ENCODE measurements around the gene NOTUM.
"Not testable (repeated sequence)": the region's sequence is repeated elsewhere in the genome, so short reads cannot be mapped to it uniquely, and the experiment has no call there.

NOTUM gene

GRCh38 chr17:81956607-81957589, 4.1 kb downstream of the NOTUM start:
- Mint-ChIP-seq H3K9me3 (no peaks in the 10 kb centered on the region), H3K4me1 (peaks cover 7% of the 10 kb centered on the region), H3K27me3 (peaks cover 25% of the 10 kb centered on the region), H3K4me3 (no peak overlapping the region), H3K27ac (peak overlapping the region in 1 of 2 donors; percentile 48)
- no peak for DNase-seq
- ATAC-seq: no peak

GRCh38 chr17:81955756-81956544, 5.0 kb downstream of the NOTUM start:
- DNase-seq (no peak), ATAC-seq (no peak)
- no peak overlapping the region for H3K4me3 Mint-ChIP-seq
- H3K4me1 Mint-ChIP-seq: peaks cover 7% of the 10 kb centered on the region
- H3K9me3 Mint-ChIP-seq: no peaks in the 10 kb centered on the region
- H3K27me3 Mint-ChIP-seq: peaks cover 23% of the 10 kb centered on the region
- peak overlapping the region in 1 of 2 donors; percentile 48 for H3K27ac Mint-ChIP-seq

DNA sequence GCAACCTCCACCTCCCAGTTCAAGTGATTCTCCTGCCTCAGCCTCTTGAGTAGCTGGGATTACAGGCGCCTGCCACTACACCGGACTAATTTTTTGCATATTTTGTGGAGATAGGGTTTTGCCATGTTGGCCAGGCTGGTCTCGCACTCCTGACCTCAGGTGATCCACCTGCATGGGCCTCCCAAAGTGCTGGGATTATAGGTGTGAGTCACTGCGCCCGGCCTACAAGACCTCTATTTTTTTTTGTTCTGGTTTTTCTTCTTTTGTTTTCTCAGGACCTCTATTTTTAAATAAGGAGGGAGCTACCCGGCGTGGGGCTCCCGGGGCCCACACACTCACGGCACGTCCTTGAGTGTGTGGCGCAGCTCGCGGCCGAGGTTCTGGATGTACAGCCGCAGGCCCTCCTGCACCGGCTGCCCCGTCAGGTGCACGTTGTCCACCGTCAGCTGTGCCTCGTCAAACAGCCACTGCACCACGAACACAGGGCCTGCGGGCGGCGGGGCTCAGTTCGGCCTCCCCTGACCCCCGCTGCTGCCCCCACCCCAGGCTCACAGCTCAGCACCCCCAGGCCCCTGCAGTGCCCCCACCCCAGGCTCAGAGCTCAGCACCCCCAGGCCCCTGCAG, 5.8 kb downstream of the NOTUM start:
- Mint-ChIP-seq H3K4me1 (peaks cover 7% of the 10 kb centered on the region), H3K27me3 (peaks cover 23% of the 10 kb centered on the region), H3K27ac (no peak overlapping the region), H3K9me3 (no peaks in the 10 kb centered on the region), H3K4me3 (no peak overlapping the region)
- DNase-seq (no peak), ATAC-seq (no peak)

DNA sequence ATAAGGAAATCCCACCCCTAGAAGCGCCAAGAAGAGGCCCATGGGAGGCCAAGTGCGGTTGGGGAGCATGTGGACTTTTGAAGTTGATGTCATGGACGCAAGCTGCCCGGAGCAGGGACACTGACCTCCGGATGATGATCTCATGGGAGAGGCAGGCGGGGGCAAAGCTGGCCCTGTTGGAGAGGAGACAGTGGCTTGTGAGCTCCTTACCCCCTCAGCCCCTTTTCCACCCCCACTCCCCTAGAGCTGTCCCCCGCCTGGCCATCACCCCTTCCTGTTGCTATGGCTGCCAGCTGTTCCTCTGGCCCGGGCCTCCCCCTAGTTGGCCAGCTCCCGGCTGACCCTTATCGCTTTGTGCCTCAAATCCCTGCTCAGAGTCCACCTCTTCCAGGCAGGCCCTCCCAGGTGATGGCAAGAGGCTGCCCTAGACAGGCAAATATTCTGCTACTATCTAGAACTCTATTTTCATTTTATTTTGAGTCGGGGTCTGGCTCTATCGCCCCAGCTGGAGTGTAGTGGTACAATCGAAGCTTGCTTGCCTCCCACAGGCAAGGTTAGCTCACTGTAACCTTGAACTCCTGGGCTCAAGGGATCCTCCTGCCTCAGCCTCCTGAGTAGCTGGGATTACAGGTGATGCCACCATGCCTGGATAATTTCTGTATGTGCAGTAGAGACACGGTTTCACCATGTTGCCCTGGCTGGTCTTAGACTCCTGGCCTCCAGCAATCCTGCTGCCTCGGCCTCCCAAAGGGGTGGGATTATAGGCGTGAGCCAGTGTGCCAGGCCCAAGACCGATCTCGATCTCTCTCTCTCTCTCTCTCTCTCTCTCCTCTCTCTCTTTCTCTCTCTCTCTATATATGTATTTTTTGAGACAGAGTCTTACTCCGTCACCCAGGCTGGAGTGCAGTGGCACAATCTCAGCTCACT, 6.6 kb downstream of the NOTUM start:
- Mint-ChIP-seq H3K9me3 (no peaks in the 10 kb centered on the region), H3K27me3 (peaks cover 23% of the 10 kb centered on the region), H3K27ac (no peak overlapping the region), H3K4me3 (no peak overlapping the region), H3K4me1 (peaks cover 7% of the 10 kb centered on the region)
- no peak for DNase-seq
- no peak for ATAC-seq

DNA sequence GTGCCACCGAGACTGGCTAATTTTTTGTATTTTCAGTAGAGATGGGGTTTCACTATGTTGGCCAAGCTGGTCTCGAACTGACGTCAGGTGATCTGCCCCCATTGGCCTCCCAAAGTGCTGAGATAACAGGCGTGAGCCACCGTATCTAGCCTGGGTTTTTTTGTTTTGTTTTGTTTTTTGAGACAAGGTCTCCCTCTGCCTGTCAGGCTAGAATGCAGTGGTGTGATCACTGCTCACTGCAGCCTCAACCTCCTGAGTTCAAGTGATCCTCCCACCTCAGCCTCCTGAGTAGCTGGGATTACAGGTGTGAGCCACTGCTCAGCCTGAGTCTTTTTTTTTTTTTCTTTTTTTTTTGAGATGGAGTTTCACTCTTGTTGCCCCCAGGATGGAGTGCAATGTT, 7.5 kb downstream of the NOTUM start:
- H3K4me1 Mint-ChIP-seq: not testable (repeated sequence)

DNA sequence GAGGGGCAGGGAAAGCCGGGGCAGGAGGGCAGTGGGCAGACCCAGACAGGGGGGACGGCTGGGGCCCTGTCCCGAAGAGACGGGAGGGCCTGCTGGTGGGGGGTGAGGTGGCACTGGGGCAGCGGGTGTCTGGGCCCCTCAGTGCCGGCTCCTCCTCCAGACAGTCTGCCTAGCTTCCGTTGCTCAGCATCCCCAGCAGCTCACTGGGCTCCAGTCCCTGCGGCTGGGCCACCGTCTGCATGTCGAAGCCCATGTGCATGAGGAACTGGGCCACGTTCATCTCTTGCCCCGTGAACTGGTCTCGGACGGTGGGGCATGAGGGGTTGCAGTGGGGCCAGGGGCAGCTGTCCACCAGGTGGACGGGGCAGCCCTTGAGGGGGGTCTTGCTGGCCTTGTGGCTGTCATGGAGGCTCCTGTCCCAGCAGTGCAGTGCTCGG, 8.2 kb downstream of the NOTUM start:
- no peak overlapping the region for H3K4me3 Mint-ChIP-seq
- DNase-seq: no peak
- H3K27ac Mint-ChIP-seq: no peak overlapping the region
- no peak for ATAC-seq
- H3K27me3 Mint-ChIP-seq: peaks cover 9% of the 10 kb centered on the region
- no peaks in the 10 kb centered on the region for H3K4me1 Mint-ChIP-seq
- no peaks in the 10 kb centered on the region for H3K9me3 Mint-ChIP-seq

More for the DNA sequence above, 7.5 kb downstream of the NOTUM start:
- not testable (repeated sequence) for H3K4me3 Mint-ChIP-seq, DNase-seq, H3K9me3 Mint-ChIP-seq
- H3K27me3 Mint-ChIP-seq: peaks cover 15% of the 10 kb centered on the region
- peak overlapping the region in 1 of 2 donors; percentile 89 for H3K27ac Mint-ChIP-seq
- ATAC-seq: peak; percentile 41

- no peak overlapping the region for H3K4me3 Mint-ChIP-seq
Measured at GRCh38 chr17:81951785-81952684, 9.0 kb downstream of the NOTUM start.

GRCh38 chr17:81950501-81950900, 10.5 kb downstream of the NOTUM start:
- Mint-ChIP-seq H3K27ac (no peak overlapping the region), H3K4me1 (no peaks in the 10 kb centered on the region), H3K4me3 (no peak overlapping the region), H3K9me3 (no peaks in the 10 kb centered on the region), H3K27me3 (no peaks in the 10 kb centered on the region)
- ATAC-seq (no peak), DNase-seq (no peak)

More at GRCh38 chr17:81951785-81952684, 9.0 kb downstream of the NOTUM start:
- peaks cover 1% of the 10 kb centered on the region for H3K27me3 Mint-ChIP-seq
- H3K4me1 Mint-ChIP-seq: no peaks in the 10 kb centered on the region
- no peaks in the 10 kb centered on the region for H3K9me3 Mint-ChIP-seq
- ATAC-seq: no peak
- no peak overlapping the region for H3K27ac Mint-ChIP-seq
- DNase-seq: no peak

- Mint-ChIP-seq H3K27ac (no peak overlapping the region), H3K9me3 (no peaks in the 10 kb centered on the region), H3K4me1 (no peaks in the 10 kb centered on the region), H3K27me3 (peaks cover 10% of the 10 kb centered on the region), H3K4me3 (no peak overlapping the region)
- ATAC-seq (no peak), DNase-seq (peak in 1 of 2 donors; percentile 15)
Measured at GRCh38 chr17:81948635-81949378, 12.2 kb downstream of the NOTUM start.

DNA sequence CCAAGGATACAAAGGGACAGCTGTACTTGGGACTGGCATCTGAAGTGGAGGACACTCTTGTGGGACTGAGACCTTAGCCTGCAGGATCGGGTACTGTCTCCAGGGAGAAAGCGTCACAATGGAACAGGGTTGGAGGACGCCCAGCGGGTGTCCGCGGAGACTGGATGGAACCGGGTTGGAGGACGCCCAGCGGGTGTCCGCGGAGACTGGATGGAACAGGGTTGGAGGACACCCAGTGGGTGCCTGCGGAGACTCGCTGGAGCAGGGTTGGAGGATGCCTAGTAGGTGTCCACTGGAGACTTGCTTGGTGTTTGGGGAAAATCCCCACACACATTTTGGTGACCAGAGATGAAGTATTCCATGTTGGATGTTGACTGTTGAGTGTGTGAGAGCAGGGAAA, 13.8 kb downstream of the NOTUM start, which contains the start of gene MYADML2:
Gene MYADML2 (minus strand): TSS at position 45 of the 400 bp plus-strand sequence. CDS start 5,492 bp downstream, outside the sequence.
- peaks cover 10% of the 10 kb centered on the region for H3K27me3 Mint-ChIP-seq
- H3K27ac Mint-ChIP-seq: no peak within 1 kb of the TSS
- no peak within 1 kb of the TSS for H3K4me3 Mint-ChIP-seq
- H3K4me1 Mint-ChIP-seq: no peaks in the 10 kb centered on the region
- DNase-seq (no peak), ATAC-seq (no peak)
- no peaks in the 10 kb centered on the region for H3K9me3 Mint-ChIP-seq

- H3K4me3 Mint-ChIP-seq: no peak overlapping the region
- H3K27me3 Mint-ChIP-seq: peaks cover 18% of the 10 kb centered on the region
- DNase-seq (no peak), ATAC-seq (no peak)
- no peaks in the 10 kb centered on the region for H3K9me3 Mint-ChIP-seq
- no peak overlapping the region for H3K27ac Mint-ChIP-seq
- no peaks in the 10 kb centered on the region for H3K4me1 Mint-ChIP-seq
Measured at GRCh38 chr17:81944858-81945257, 16.1 kb downstream of the NOTUM start.

DNA sequence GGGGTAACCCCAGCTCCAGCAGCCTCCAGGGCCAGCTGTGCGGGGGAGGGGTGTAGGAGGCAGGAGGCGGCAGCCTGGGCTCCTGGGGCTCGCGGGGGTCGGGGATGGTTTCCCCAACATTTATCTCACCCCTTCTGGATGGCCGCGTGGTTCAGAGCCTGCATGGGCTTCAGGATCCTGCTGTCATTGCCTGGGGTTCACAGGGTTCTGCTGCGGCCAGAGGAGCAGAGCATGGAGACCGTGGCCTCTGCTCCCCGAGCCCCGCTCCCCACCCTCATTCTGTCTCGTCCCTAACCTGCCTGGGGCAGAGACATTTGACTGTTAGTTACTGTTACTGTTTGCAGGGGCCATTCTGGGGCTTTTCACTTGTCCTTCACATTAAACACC, 18.8 kb downstream of the NOTUM start:
- H3K4me1 Mint-ChIP-seq: peaks cover 12% of the 10 kb centered on the region
- H3K27me3 Mint-ChIP-seq: peaks cover 18% of the 10 kb centered on the region
- H3K4me3 Mint-ChIP-seq: no peak overlapping the region
- ATAC-seq (no peak), DNase-seq (no peak)
- no peak overlapping the region for H3K27ac Mint-ChIP-seq
- no peaks in the 10 kb centered on the region for H3K9me3 Mint-ChIP-seq

GRCh38 chr17:81941484-81942166, 19.4 kb downstream of the NOTUM start:
- Mint-ChIP-seq H3K4me1 (peaks cover 14% of the 10 kb centered on the region), H3K4me3 (no peak overlapping the region), H3K9me3 (no peaks in the 10 kb centered on the region), H3K27ac (peak overlapping the region in 1 of 2 donors; percentile 34), H3K27me3 (peaks cover 18% of the 10 kb centered on the region)
- DNase-seq (peak in 1 of 2 donors; percentile 11), ATAC-seq (no peak)

Measured in stimulated activated naive CD8-positive, alpha-beta T cell treated with anti-CD3 and anti-CD28 coated beads, Interleukin-15, amount 100 ng/mL, for 72 hours (primary cell).